NK-92 treated with Interleukin-12 subunit alpha and Interleukin-12 subunit beta, amount 100 ng/mL, for 24 hours (cell line): ENCODE data around the gene DCST2.
A peak's percentile ranks its signal among the peaks of the same experiment; 100 is the strongest.

Source experiments
- DNase-seq: peaks from one replicate; lab custom pipeline; 2025; lab: John Stamatoyannopoulos, UW

The DCST2 gene

GRCh38 chr1:155049651-155050559 lies 16.3 kb upstream of the DCST2 start:
- DNase-seq = no peak

- DNase-seq = no peak
Observed at GRCh38 chr1:155048449-155049334, 15.1 kb upstream of the DCST2 start.

- DNase-seq = peak; percentile 27
Observed at GRCh38 chr1:155044812-155045657, 11.5 kb upstream of the DCST2 start.

- no peak for DNase-seq
Observed at GRCh38 chr1:155044365-155044764, 10.8 kb upstream of the DCST2 start.

GRCh38 chr1:155043793-155044192 lies 10.2 kb upstream of the DCST2 start:
- DNase-seq = no peak

GRCh38 chr1:155043301-155043702 lies 9.7 kb upstream of the DCST2 start:
- no peak for DNase-seq

GRCh38 chr1:155042789-155043188 lies 9.2 kb upstream of the DCST2 start:
- no peak for DNase-seq

- DNase-seq = no peak
Observed at GRCh38 chr1:155040358-155041093, 6.9 kb upstream of the DCST2 start.

- DNase-seq = no peak
Observed at GRCh38 chr1:155039308-155039669, 5.7 kb upstream of the DCST2 start.

GRCh38 chr1:155038602-155039307 lies 5.2 kb upstream of the DCST2 start:
- DNase-seq = no peak

GRCh38 chr1:155037851-155038441 lies 4.4 kb upstream of the DCST2 start:
- no peak for DNase-seq

- DNase-seq = no peak
Observed at GRCh38 chr1:155037043-155037442, 3.5 kb upstream of the DCST2 start.

- no peak for DNase-seq
Observed at GRCh38 chr1:155035936-155036335, 2.4 kb upstream of the DCST2 start.

- DNase-seq = no peak
Observed at GRCh38 chr1:155034318-155035208, 982 bp upstream of the DCST2 start.

GRCh38 chr1:155032886-155033285 lies 695 bp downstream of the DCST2 start:
- no peak for DNase-seq

- no peak for DNase-seq
Observed at GRCh38 chr1:155030899-155031298, 2.7 kb downstream of the DCST2 start.

GRCh38 chr1:155030243-155030795 lies 3.3 kb downstream of the DCST2 start:
- no peak for DNase-seq

- no peak for DNase-seq
Observed at GRCh38 chr1:155029513-155030242, 3.9 kb downstream of the DCST2 start.
